Peyer's patch (tissue), 4 donors: Measurements from ENCODE around the gene AOX1. TPM values are rescaled to one million over a fixed set of nuclear protein-coding genes. Genes with fewer than 3 reads are reported as not detected.
"Not testable (repeated sequence)": the region's sequence is repeated elsewhere in the genome, so short reads cannot be mapped to it uniquely, and the experiment has no call there.

Source experiments
- DNase-seq, 3 donors: peaks; one replicate each; pipeline ENCODE4 v3.0.0-alpha.2; 2017 to 2019
- H3K27ac ChIP-seq, 4 donors: fragments of 200-600 bp; sonication (generic); one replicate each; pipeline ENCODE4 v1.5.1; 2016 to 2019
- H3K27me3 ChIP-seq, 2 donors: fragments of 200-600 bp; sonication (generic); one replicate each; pipeline ENCODE4 v1.5.1; 2019
- H3K36me3 ChIP-seq, 3 donors: fragments of 200-600 bp; sonication (generic); one replicate each; pipeline ENCODE4 v1.5.1; 2016 to 2019
- H3K4me1 ChIP-seq, 4 donors: fragments of 200-600 bp; sonication (generic); one replicate each; pipeline ENCODE4 v1.5.1; 2016 to 2019
- H3K4me3 ChIP-seq, 4 donors: fragments of 200-600 bp; sonication (generic); 1 replicate in 3 of 4; 2 replicates in 1 of 4; pipeline ENCODE4 v1.5.1; 2016 to 2019; ENCODE audit warnings: mild to moderate bottlenecking in 1 of 4
- H3K9me3 ChIP-seq, 4 donors: fragments of 200-600 bp; sonication (generic); one replicate each; pipeline ENCODE4 v1.5.1; 2016 to 2019; ENCODE audit warnings: mild to moderate bottlenecking in 1 of 4
- POLR2A ChIP-seq, 2 donors: fragments of 450-650 bp; IDR thresholded peaks; one replicate each; pipeline ENCODE4 v1.5.1; 2017; ENCODE audit warnings: antibody characterized with exemption in 2 of 2, mild to moderate bottlenecking in 2 of 2, moderate library complexity in 2 of 2
- total RNA-seq, 4 donors: library from RNA; depleted of rRNA; stranded (reverse); fragments of >200 nt; gene quantifications; one replicate each; pipeline ENCODE4 v1.1.0, GENCODE V29; 2016
- TF ChIP-seq, protein P1 (sequence below), 6 experiments: fragments of 450-650 bp in 4 of 6; fragments of 200-600 bp in 2 of 6; sonication (generic) in 1 of 6; IDR thresholded peaks; one replicate each; pipeline ENCODE4 v1.5.1; 2017 to 2019; ENCODE audit warnings: antibody characterized with exemption in 6 of 6, mild to moderate bottlenecking in 3 of 6, moderate library complexity in 1 of 6

Gene AOX1
- total RNA-seq, 4 donors from 2014 or later, result 7.9 to 36.3 (median 30.0) TPM

DNA sequence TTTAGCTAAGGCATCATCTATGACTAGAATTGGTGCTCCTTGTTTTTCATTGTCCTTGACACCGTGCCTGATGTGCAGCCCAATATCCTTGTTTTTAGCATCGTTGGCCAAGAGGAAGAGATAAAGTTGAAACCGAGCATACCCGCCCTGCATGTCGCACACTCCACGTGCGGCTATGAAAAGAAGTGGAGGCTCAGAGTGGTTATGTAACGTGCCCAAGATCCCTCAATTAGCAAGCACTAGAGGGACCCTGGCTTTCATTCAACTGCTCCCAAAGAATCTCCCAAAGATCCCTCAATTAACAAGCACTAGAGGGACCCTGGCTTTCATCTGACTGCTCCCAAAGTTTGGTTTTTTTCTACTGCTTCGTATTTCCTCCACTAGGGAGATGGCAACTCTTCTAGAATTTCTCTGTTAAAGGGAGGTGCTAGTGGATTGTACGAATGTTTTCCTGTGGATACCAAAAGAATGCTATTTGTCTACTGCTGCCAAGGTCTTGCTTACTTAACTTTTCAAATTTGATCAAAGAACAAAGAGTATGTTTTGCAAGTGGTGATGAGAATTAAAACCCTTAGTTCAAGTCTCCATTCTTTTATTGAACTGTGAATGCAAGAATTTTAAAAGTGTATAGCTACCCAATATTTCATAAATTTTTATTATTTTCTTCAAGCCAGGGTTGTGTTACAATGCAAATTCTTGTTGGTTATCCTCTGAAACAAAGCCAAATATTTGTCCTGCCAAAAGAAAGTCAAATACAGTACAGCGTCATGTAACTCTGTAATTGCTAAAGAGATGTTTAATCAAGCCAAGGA is 92.1 kb downstream of the AOX1 start:
- no peak for TF ChIP-seq POLR2A (IDR thresholded peaks at IDR 0.05)
- TF ChIP-seq, protein P1, sequence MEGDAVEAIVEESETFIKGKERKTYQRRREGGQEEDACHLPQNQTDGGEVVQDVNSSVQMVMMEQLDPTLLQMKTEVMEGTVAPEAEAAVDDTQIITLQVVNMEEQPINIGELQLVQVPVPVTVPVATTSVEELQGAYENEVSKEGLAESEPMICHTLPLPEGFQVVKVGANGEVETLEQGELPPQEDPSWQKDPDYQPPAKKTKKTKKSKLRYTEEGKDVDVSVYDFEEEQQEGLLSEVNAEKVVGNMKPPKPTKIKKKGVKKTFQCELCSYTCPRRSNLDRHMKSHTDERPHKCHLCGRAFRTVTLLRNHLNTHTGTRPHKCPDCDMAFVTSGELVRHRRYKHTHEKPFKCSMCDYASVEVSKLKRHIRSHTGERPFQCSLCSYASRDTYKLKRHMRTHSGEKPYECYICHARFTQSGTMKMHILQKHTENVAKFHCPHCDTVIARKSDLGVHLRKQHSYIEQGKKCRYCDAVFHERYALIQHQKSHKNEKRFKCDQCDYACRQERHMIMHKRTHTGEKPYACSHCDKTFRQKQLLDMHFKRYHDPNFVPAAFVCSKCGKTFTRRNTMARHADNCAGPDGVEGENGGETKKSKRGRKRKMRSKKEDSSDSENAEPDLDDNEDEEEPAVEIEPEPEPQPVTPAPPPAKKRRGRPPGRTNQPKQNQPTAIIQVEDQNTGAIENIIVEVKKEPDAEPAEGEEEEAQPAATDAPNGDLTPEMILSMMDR (IDR thresholded peaks at IDR 0.05), result no peak
- Histone ChIP-seq H3K4me3 (no peak overlapping the region), H3K27me3 (no peaks in the 10 kb centered on the region), H3K9me3 (no peaks in the 10 kb centered on the region), H3K36me3 (no peaks in the 10 kb centered on the region), H3K27ac (no peak overlapping the region), H3K4me1 (no peaks in the 10 kb centered on the region)
- DNase-seq, result no peak

DNA sequence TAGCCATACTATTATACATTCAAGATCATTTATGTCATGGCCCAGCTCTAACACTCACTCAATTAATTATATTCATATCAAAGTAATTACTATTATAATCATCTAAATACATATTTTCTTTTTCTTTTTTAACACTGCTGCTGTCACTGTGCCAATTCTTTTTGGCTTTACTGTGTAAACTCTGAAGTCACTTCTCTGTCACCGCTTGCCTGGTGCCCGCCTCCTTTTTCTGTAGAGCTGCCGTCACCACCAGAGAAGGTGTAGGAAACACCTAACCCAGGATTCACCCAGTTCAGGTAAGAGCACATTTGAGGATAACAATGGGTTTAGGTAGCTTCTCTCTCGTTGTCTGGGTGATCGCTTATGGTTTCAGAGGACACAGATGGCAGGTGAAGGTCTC is 93.3 kb downstream of the AOX1 start:
- Histone ChIP-seq H3K36me3 (no peaks in the 10 kb centered on the region), H3K4me3 (no peak overlapping the region), H3K27ac (no peak overlapping the region), H3K9me3 (no peaks in the 10 kb centered on the region), H3K27me3 (no peaks in the 10 kb centered on the region), H3K4me1 (no peaks in the 10 kb centered on the region)
- TF ChIP-seq, protein P1 (IDR thresholded peaks at IDR 0.05), result no peak
- TF ChIP-seq POLR2A (IDR thresholded peaks at IDR 0.05), result no peak
- DNase-seq, result no peak

DNA sequence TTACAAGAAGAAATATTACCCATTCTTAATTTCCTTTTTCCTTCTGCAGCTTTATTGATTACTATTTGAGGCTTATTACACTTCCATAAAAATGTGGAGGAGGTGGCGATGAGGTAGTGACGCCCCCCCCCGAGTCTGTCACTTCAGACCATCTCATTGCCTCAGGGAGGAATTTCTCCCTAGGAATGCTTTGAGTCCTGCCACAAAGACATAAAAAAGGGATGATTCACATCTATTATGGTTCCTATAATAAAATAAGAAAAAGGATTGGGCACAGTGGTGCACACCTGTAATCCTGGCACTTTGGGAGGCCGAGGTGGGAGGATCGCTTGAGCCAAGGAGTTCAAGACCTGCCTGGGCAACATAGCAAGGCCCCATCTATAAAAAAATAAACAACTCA is 93.7 kb downstream of the AOX1 start:
- no peak for DNase-seq
- Histone ChIP-seq H3K27me3 (no peaks in the 10 kb centered on the region), H3K4me1 (no peaks in the 10 kb centered on the region), H3K36me3 (no peaks in the 10 kb centered on the region), H3K4me3 (no peak overlapping the region), H3K27ac (no peak overlapping the region), H3K9me3 (no peaks in the 10 kb centered on the region)
- TF ChIP-seq POLR2A (IDR thresholded peaks at IDR 0.05), result no peak
- TF ChIP-seq, protein P1 (IDR thresholded peaks at IDR 0.05), result no peak

DNA sequence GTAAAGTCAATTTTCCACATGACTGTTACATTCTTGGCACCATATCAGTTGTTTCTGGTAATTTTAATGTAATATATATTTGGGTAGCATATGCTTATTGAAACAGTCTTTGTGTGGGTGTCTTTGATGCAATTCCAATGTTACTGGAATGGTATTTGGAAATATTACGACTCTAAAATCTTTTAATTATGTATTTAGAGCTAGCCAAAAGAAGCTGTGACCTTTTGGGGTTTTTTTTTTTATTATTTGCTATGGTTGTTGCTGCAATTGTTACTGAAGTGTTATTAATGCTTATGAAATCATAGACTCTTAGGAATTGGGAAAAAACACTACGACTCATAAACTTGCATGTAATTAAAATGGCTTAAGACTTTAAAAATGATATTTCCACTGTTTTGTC is 95.9 kb downstream of the AOX1 start:
- H3K4me3 ChIP-seq, result no peak overlapping the region
- H3K9me3 ChIP-seq, result no peaks in the 10 kb centered on the region
- TF ChIP-seq, protein P1 (IDR thresholded peaks at IDR 0.05), result no peak
- no peak for TF ChIP-seq POLR2A (IDR thresholded peaks at IDR 0.05)
- H3K27me3 ChIP-seq, result no peaks in the 10 kb centered on the region
- DNase-seq, result no peak
- H3K36me3 ChIP-seq, result no peaks in the 10 kb centered on the region
- H3K27ac ChIP-seq, result no peak overlapping the region
- H3K4me1 ChIP-seq, result no peaks in the 10 kb centered on the region

DNA sequence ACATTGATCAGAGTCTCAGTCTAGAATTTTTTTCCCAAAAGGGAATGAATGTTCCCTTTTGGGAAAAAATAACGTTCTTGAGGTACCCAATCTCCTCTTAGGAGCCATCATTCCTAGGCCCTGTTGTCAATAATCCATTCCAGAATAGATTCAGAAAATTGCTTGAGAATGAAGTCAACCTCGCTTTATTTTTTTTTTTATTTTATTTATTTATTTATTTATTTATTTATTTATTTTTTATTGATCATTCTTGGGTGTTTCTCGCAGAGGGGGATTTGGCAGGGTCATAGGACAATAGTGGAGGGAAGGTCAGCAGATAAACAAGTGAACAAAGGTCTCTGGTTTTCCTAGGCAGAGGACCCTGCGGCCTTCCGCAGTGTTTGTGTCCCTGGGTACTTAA is 96.6 kb downstream of the AOX1 start:
- not testable (repeated sequence) for H3K4me1 ChIP-seq, H3K27me3 ChIP-seq, H3K4me3 ChIP-seq, H3K9me3 ChIP-seq, H3K27ac ChIP-seq, H3K36me3 ChIP-seq, DNase-seq

DNA sequence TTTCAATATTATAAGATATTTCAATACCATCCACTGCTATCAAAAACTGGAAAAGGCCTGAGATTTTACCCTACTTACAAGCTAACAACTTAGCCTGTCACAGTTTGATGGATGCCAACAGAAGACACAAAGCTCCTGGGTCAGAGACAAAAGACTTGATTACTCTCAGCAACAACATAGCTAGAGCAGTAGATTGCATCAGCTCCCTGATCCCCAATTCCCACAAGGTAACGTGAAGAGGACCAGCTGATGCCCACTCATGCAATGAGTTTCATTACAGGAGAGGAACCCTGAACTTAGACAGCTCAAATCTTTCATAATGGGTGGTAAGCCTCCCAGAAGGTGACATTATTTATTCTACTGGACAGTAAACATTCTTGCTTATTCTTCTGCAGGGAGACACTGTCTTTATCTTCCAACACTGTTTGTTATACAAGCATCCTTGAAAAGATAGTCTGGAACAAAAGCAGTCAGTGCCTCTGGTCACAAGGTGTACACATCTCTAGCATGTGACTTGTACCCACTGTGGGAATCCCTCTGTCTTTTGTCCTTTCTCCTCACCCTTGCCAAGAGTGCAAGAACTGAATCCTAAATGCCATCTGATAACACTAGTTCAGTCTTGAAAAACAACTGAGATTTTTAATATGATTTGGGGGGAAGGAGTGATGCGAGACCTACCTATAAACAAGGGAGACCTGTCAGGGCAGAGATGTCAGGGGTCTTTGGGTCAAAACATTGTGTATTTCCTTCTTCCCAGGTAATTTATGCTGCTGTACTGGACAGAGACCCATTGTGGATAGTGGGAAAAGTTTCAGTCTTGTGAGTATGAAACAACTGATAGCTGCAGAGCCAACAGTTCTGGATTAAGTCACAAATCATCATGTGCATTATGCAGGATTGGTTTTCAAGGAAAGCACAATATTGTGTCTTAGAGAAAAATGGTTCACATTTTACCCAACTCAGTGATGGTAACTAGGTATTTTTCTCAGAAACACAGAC is 102.4 kb downstream of the AOX1 start:
- no peak for DNase-seq
- no peak for TF ChIP-seq POLR2A (IDR thresholded peaks at IDR 0.05)
- TF ChIP-seq, protein P1 (IDR thresholded peaks at IDR 0.05), result no peak

More for the DNA sequence above, 102.4 kb downstream of the AOX1 start:
- Histone ChIP-seq H3K9me3 (no peaks in the 10 kb centered on the region), H3K4me1 (no peaks in the 10 kb centered on the region), H3K27ac (no peak overlapping the region), H3K4me3 (no peak overlapping the region), H3K36me3 (no peaks in the 10 kb centered on the region), H3K27me3 (no peaks in the 10 kb centered on the region)
